WERI-Rb-1 (cell line): ENCODE data around the gene FATE1.

ENCODE experiments used
- DNase-seq: peaks from one replicate; pipeline ENCODE4 v3.0.0-alpha.2; 2020
- H3K27ac ChIP-seq: fragments of 250-450 bp; sonication (Bioruptor Pico); 2 replicates; pipeline ENCODE4 v1.5.1; 2020; ENCODE audit warnings: mild to moderate bottlenecking, moderate library complexity
- H3K27me3 ChIP-seq: fragments of 250-450 bp; sonication (Bioruptor Pico); 2 replicates; pipeline ENCODE4 v1.5.1; 2021; ENCODE audit warnings: mild to moderate bottlenecking, low read depth, moderate library complexity; ENCODE audit not compliant: insufficient read depth, severe bottlenecking
- H3K36me3 ChIP-seq: fragments of 250-450 bp; sonication (Bioruptor Pico); 2 replicates; pipeline ENCODE4 v1.5.1; 2020; ENCODE audit warnings: mild to moderate bottlenecking, moderate library complexity
- H3K4me3 ChIP-seq: 2 replicates; pipeline ENCODE4 v1.5.1; 2011; ENCODE audit warnings: low read depth, mild to moderate bottlenecking, control low read depth, low read length
- H3K9me3 ChIP-seq: fragments of 250-450 bp; sonication (Bioruptor Pico); 2 replicates; pipeline ENCODE4 v1.5.1; 2021; ENCODE audit warnings: mild to moderate bottlenecking, moderate library complexity; ENCODE audit not compliant: severe bottlenecking
- CTCF ChIP-seq: IDR thresholded peaks from 2 replicates; pipeline ENCODE4 v1.5.1; 2011; ENCODE audit warnings: low read depth, mild to moderate bottlenecking, control low read depth, inconsistent platforms, low read length

FATE1 gene

GRCh38 chrX:151713849-151714248 is 2.0 kb upstream of the FATE1 start:
- H3K27me3 ChIP-seq: peaks cover 40% of the 10 kb centered on the region
- no peak overlapping the region for H3K27ac ChIP-seq
- no peaks in the 10 kb centered on the region for H3K36me3 ChIP-seq
- DNase-seq: peak; percentile 56
- H3K4me3 ChIP-seq: no peak overlapping the region
- no peaks in the 10 kb centered on the region for H3K9me3 ChIP-seq
- peak; percentile 89 for TF ChIP-seq CTCF

- H3K9me3 ChIP-seq: no peaks in the 10 kb centered on the region
- H3K36me3 ChIP-seq: no peaks in the 10 kb centered on the region
- no peak overlapping the region for H3K4me3 ChIP-seq
- no peak overlapping the region for H3K27ac ChIP-seq
- TF ChIP-seq CTCF: no peak
- H3K27me3 ChIP-seq: peaks cover 38% of the 10 kb centered on the region
- no peak for DNase-seq
Observed at GRCh38 chrX:151714362-151714761, 1.5 kb upstream of the FATE1 start.

GRCh38 chrX:151722241-151722846 is 6.5 kb downstream of the FATE1 start:
- H3K9me3 ChIP-seq: no peaks in the 10 kb centered on the region
- peak; percentile 91 for TF ChIP-seq CTCF
- no peak overlapping the region for H3K27ac ChIP-seq
- no peaks in the 10 kb centered on the region for H3K36me3 ChIP-seq
- peaks cover 55% of the 10 kb centered on the region for H3K27me3 ChIP-seq
- no peak overlapping the region for H3K4me3 ChIP-seq
- peak; percentile 67 for DNase-seq

- no peak for DNase-seq
- H3K36me3 ChIP-seq: no peaks in the 10 kb centered on the region
- no peak for TF ChIP-seq CTCF
- H3K4me3 ChIP-seq: no peak overlapping the region
- H3K27ac ChIP-seq: no peak overlapping the region
- H3K9me3 ChIP-seq: no peaks in the 10 kb centered on the region
- peaks cover 56% of the 10 kb centered on the region for H3K27me3 ChIP-seq
Observed at GRCh38 chrX:151723156-151723760, 7.4 kb downstream of the FATE1 start.

- Histone ChIP-seq H3K27me3 (peaks cover 69% of the 10 kb centered on the region), H3K9me3 (no peaks in the 10 kb centered on the region), H3K27ac (no peak overlapping the region), H3K36me3 (no peaks in the 10 kb centered on the region), H3K4me3 (no peak overlapping the region)
- TF ChIP-seq CTCF: no peak
- no peak for DNase-seq
Observed at GRCh38 chrX:151724563-151725337, 8.9 kb downstream of the FATE1 start.
